CD4-positive, alpha-beta T cell (primary cell): ENCODE measurements around the gene SRP19. TPM values are rescaled to one million over a fixed set of nuclear protein-coding genes. Genes with fewer than 3 reads are reported as not detected.

Source experiments
- ATAC-seq: fragments of 200-7000 bp; cut with Tn5 transposase; one replicate; pipeline ENCODE4 v1.10.0; 2022; ENCODE audit warnings: mild to moderate bottlenecking; ENCODE audit not compliant: poor library complexity
- CTCF ChIA-PET: fragments of 350-600 bp; sonication (Branson Sonifier 250); formaldehyde crosslinking; loops from one replicate; lab custom pipeline; 2021; ENCODE audit warnings: antibody characterized with exemption, inconsistent platforms; lab: Charles Lee
- POLR2A ChIA-PET: fragments of 350-600 bp; sonication (Branson Sonifier 250); formaldehyde crosslinking; loops from one replicate; lab custom pipeline; 2021; ENCODE audit warnings: antibody characterized with exemption, inconsistent platforms; lab: Charles Lee
- DNase-seq, 14 experiments: peaks; one replicate each; pipeline ENCODE4 v3.0.0-alpha.2; 2013 to 2020; ENCODE audit warnings: mixed read lengths in 2 of 14
- H3K27ac ChIP-seq, 2 donors: one replicate each; pipeline versions ENCODE4 v1.5.1 to v1.7.0; 2013; ENCODE audit warnings: low read length in 2 of 2, low read depth in 1 of 2, mild to moderate bottlenecking in 1 of 2
- H3K27me3 ChIP-seq, 2 experiments: 1 replicate in 1 of 2; 2 replicates in 1 of 2; pipeline versions ENCODE4 v1.6.1 to v1.7.0; 2013; ENCODE audit warnings: low read length in 2 of 2, control low read depth in 1 of 2, mild to moderate bottlenecking in 1 of 2, moderate library complexity in 1 of 2; ENCODE audit not compliant: insufficient read depth in 2 of 2, control insufficient read depth in 1 of 2
- H3K36me3 ChIP-seq: one replicate; pipeline ENCODE4 v1.6.1; 2013; ENCODE audit warnings: low read length, control low read depth; ENCODE audit not compliant: insufficient read depth
- H3K4me1 ChIP-seq: one replicate; pipeline ENCODE4 v1.6.1; 2013; ENCODE audit warnings: low read length, control low read depth; ENCODE audit not compliant: insufficient read depth
- H3K4me3 ChIP-seq: one replicate; pipeline ENCODE4 v1.5.1; 2013; ENCODE audit warnings: mild to moderate bottlenecking, low read length, moderate library complexity
- H3K9me3 ChIP-seq, 2 experiments: 1 replicate in 1 of 2; 2 replicates in 1 of 2; pipeline versions ENCODE4 v1.6.1 to v1.7.0; 2013; ENCODE audit warnings: low read length in 2 of 2, mild to moderate bottlenecking in 2 of 2, control low read depth in 1 of 2, moderate library complexity in 1 of 2; ENCODE audit not compliant: control insufficient read depth in 1 of 2, insufficient read depth in 1 of 2
- H3K27ac Mint-ChIP-seq: one replicate; pipeline ENCODE4 v1.8.0; 2020; ENCODE audit warnings: mixed read lengths
- H3K27me3 Mint-ChIP-seq: one replicate; pipeline ENCODE4 v1.8.0; 2021; ENCODE audit warnings: mixed read lengths
- H3K36me3 Mint-ChIP-seq: one replicate; pipeline ENCODE4 v1.8.0; 2021; ENCODE audit warnings: low read depth, mixed read lengths
- H3K4me1 Mint-ChIP-seq: one replicate; pipeline ENCODE4 v1.8.0; 2021; ENCODE audit warnings: low read depth, mixed read lengths
- H3K4me3 Mint-ChIP-seq: one replicate; pipeline ENCODE4 v1.8.0; 2020; ENCODE audit warnings: mild to moderate bottlenecking, mixed read lengths
- H3K9me3 Mint-ChIP-seq: one replicate; pipeline ENCODE4 v1.8.0; 2020; ENCODE audit warnings: mixed read lengths
- intact Hi-C, 2 experiments: fragments of 100-400 bp; cut with DNase I in 1 of 2; cut with micrococcal nuclease in 1 of 2; formaldehyde crosslinking; loops; one replicate each; pipeline versions ENCODE4 v1.15.1 to v1.9.0; 2023 to 2025; cut with DNase I, micrococcal nuclease
- total RNA-seq, 174 experiments: library from RNA in 2 of 174; stranded (reverse) in 2 of 174; gene quantifications; one replicate each; pipeline ENCODE4 v1.2.3 and lab custom pipeline; 2021 to 2026
- TF ChIP-seq, protein P1 (sequence below): fragments of 200-600 bp; IDR thresholded peaks from one replicate; pipeline ENCODE4 v1.8.0; 2022; ENCODE audit warnings: antibody characterized with exemption, mild to moderate bottlenecking

SRP19 gene
- total RNA-seq, 2 experiments from 2014 or later: 40.2 to 40.8 TPM

DNA sequence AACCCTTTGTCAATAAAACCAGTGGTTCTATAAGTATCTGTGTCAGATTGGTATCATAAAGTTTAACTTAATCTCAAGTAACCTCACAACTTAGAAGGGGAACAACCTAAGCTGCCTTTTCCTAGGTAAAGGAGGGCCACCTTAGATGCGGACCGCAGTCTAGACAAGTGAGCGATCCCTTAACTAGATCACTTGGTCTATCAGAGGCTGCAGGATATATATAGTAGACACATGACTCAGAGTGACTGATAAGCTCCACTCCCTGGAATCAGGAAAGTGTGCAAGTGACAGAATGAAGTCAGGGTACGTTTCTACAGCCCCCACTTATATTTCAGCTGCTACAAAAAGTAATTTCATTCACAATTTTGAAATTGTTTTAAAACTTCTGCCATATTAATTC lies 53.5 kb downstream of the SRP19 start:
- no peak overlapping the region for H3K4me3 Mint-ChIP-seq
- Histone ChIP-seq H3K27ac (no peak overlapping the region), H3K27me3 (no peaks in the 10 kb centered on the region), H3K4me1 (peaks cover 29% of the 10 kb centered on the region), H3K4me3 (no peak overlapping the region), H3K36me3 (peaks cover 48% of the 10 kb centered on the region), H3K9me3 (no peaks in the 10 kb centered on the region)
- H3K4me1 Mint-ChIP-seq: peaks cover 73% of the 10 kb centered on the region
- TF ChIP-seq, protein P1, sequence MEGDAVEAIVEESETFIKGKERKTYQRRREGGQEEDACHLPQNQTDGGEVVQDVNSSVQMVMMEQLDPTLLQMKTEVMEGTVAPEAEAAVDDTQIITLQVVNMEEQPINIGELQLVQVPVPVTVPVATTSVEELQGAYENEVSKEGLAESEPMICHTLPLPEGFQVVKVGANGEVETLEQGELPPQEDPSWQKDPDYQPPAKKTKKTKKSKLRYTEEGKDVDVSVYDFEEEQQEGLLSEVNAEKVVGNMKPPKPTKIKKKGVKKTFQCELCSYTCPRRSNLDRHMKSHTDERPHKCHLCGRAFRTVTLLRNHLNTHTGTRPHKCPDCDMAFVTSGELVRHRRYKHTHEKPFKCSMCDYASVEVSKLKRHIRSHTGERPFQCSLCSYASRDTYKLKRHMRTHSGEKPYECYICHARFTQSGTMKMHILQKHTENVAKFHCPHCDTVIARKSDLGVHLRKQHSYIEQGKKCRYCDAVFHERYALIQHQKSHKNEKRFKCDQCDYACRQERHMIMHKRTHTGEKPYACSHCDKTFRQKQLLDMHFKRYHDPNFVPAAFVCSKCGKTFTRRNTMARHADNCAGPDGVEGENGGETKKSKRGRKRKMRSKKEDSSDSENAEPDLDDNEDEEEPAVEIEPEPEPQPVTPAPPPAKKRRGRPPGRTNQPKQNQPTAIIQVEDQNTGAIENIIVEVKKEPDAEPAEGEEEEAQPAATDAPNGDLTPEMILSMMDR: no peak
- H3K36me3 Mint-ChIP-seq: peaks cover 83% of the 10 kb centered on the region
- DNase-seq (no peak), ATAC-seq (no peak)
- H3K27me3 Mint-ChIP-seq: no peaks in the 10 kb centered on the region
- no peak overlapping the region for H3K27ac Mint-ChIP-seq
- no peaks in the 10 kb centered on the region for H3K9me3 Mint-ChIP-seq
- intact Hi-C loops: no loop called here
- ChIA-PET POLR2A (no interaction called here), CTCF (interaction anchor here (1.0 kb wide), 1 partner anchor 66 kb away, joined by 5 read pairs; no protein-coding TSS in a partner anchor)

GRCh38 chr5:112915831-112916230 lies 54.7 kb downstream of the SRP19 start:
- H3K4me3 Mint-ChIP-seq: peak overlapping the region; percentile 20
- intact Hi-C loops: loop anchor here in 1 of 2 experiments (5.0 kb wide), 1 partner anchor 34 kb away; no protein-coding TSS in a partner anchor
- H3K4me3 ChIP-seq: no peak overlapping the region
- H3K27ac ChIP-seq: no peak overlapping the region
- H3K36me3 Mint-ChIP-seq: peaks cover 73% of the 10 kb centered on the region
- peaks cover 36% of the 10 kb centered on the region for H3K36me3 ChIP-seq
- no peaks in the 10 kb centered on the region for H3K9me3 Mint-ChIP-seq
- no peaks in the 10 kb centered on the region for H3K27me3 Mint-ChIP-seq
- no peaks in the 10 kb centered on the region for H3K9me3 ChIP-seq
- H3K27me3 ChIP-seq: no peaks in the 10 kb centered on the region
- DNase-seq: peak in 1 of 14 experiments; percentile 38
- peaks cover 82% of the 10 kb centered on the region for H3K4me1 Mint-ChIP-seq
- no peak overlapping the region for H3K27ac Mint-ChIP-seq
- TF ChIP-seq, protein P1: no peak
- POLR2A ChIA-PET: interaction anchor here (0.8 to 1.5 kb wide), 4 partner anchors 31 to 67 kb away, joined by 3 to 7 read pairs (median 6); partner anchors contain the start of genes DCP2 and SRP19
- H3K4me1 ChIP-seq: peaks cover 37% of the 10 kb centered on the region
- ATAC-seq: peak; percentile 38
- CTCF ChIA-PET: interaction anchor here (1.0 to 1.3 kb wide), 2 partner anchors 45 to 61 kb away, joined by 3 to 4 read pairs; partner anchors contain the start of gene DCP2

GRCh38 chr5:112917453-112917995 lies 56.4 kb downstream of the SRP19 start:
- CTCF ChIA-PET: no interaction called here
- H3K27me3 Mint-ChIP-seq: no peaks in the 10 kb centered on the region
- H3K27ac Mint-ChIP-seq: peak overlapping the region; percentile 28
- Histone ChIP-seq H3K9me3 (no peaks in the 10 kb centered on the region), H3K4me3 (no peak overlapping the region), H3K27me3 (no peaks in the 10 kb centered on the region), H3K36me3 (peaks cover 29% of the 10 kb centered on the region), H3K4me1 (peaks cover 47% of the 10 kb centered on the region), H3K27ac (no peak overlapping the region)
- H3K4me1 Mint-ChIP-seq: peaks cover 78% of the 10 kb centered on the region
- intact Hi-C loops: loop anchor here in 1 of 2 experiments (5.0 kb wide), 1 partner anchor 35 kb away; no protein-coding TSS in a partner anchor
- DNase-seq: peak in 4 of 14 experiments; percentile 11 to 48 (median 24)
- POLR2A ChIA-PET: interaction anchor here (1.2 kb wide), 1 partner anchor 42 kb away, joined by 3 read pairs; no protein-coding TSS in a partner anchor
- peaks cover 67% of the 10 kb centered on the region for H3K36me3 Mint-ChIP-seq
- peak overlapping the region; percentile 47 for H3K4me3 Mint-ChIP-seq
- TF ChIP-seq, protein P1: peak; percentile 19
- no peaks in the 10 kb centered on the region for H3K9me3 Mint-ChIP-seq
- no peak for ATAC-seq
